HG02885 (cell line): ENCODE data around the gene LBHD1.
"Not testable (repeated sequence)": the region's sequence is repeated elsewhere in the genome, so short reads cannot be mapped to it uniquely, and the experiment has no call there.

Source experiments
- ATAC-seq: cut with Tn5 transposase; IDR thresholded peaks from one replicate; pipeline ENCODE4 v1.9.1; 2021; ENCODE audit warnings: mild to moderate bottlenecking; ENCODE audit not compliant: unreplicated experiment, poor library complexity

The LBHD1 gene

GRCh38 chr11:62694455-62695167 lies 22.5 kb upstream of the LBHD1 start:
- ATAC-seq, result no peak

GRCh38 chr11:62693624-62694023 lies 21.6 kb upstream of the LBHD1 start:
- ATAC-seq, result not testable (repeated sequence)

DNA sequence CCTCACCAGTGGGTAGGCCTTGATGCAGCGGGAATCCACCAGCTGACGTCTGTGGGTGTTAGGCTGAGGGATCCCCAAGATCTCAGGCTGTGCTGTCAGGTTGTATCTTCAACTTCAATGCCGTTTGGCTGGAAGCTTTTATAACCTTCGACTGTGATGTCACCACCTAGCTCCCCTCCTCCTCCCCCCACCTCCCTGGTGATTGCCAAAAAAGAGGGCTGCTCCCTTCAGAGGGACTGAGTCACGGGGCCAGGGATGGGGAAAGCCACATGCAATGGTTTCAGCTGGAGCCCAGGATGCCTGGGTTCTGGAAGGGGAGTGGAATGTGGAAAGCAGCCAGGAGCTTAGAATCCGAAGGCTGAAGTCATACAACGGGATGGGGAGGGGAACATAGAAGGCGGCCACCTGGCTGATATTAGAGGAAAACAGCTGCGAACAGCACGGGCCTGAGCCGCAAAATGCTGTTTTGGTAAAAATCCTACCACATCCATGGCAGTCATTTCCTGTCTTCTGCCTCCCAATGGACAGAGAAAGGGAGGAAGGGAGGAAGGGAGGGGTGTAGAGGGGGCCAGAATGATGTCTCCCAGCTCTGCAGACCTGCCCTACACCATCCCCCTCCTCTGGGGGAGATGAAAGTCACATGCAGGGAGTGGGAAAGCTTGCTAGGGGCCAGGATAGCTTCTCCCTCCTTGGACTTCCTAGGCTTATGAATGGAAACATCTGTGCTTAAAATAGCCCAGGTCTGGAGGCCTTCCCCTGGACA lies 17.5 kb upstream of the LBHD1 start, which contains the start of gene LRRN4CL:
Gene LRRN4CL (minus strand): TSS at position 110 of the 763 bp plus-strand sequence. CDS start 1,022 bp downstream, outside the sequence.
- ATAC-seq, result no peak

GRCh38 chr11:62688491-62688890 lies 16.4 kb upstream of the LBHD1 start:
- no peak for ATAC-seq

- ATAC-seq, result no peak
These were observed 15.7 kb upstream of the LBHD1 start for GRCh38 chr11:62687508-62688396.

DNA sequence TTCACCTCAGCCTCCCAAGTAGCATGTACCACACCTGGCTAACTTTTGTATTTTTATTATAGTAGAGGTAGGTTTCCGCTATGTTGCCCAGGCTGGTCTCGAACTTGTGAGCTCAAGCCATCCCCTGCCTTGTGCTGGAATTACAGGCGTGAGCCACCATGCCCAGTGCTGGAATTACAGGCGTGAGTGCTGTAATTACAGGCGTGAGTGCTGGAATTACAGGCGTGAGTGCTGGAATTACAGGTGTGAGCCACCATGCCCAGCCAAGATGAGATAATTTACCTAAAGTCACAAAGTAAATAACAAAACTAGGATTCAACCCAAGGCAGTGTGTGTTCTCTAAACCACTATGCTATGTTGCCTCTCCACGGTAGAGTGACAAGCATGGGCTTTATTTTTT lies 10.5 kb upstream of the LBHD1 start:
- no peak for ATAC-seq

- ATAC-seq, result peak; percentile 72
These were observed 8.8 kb upstream of the LBHD1 start for GRCh38 chr11:62680825-62681240.

DNA sequence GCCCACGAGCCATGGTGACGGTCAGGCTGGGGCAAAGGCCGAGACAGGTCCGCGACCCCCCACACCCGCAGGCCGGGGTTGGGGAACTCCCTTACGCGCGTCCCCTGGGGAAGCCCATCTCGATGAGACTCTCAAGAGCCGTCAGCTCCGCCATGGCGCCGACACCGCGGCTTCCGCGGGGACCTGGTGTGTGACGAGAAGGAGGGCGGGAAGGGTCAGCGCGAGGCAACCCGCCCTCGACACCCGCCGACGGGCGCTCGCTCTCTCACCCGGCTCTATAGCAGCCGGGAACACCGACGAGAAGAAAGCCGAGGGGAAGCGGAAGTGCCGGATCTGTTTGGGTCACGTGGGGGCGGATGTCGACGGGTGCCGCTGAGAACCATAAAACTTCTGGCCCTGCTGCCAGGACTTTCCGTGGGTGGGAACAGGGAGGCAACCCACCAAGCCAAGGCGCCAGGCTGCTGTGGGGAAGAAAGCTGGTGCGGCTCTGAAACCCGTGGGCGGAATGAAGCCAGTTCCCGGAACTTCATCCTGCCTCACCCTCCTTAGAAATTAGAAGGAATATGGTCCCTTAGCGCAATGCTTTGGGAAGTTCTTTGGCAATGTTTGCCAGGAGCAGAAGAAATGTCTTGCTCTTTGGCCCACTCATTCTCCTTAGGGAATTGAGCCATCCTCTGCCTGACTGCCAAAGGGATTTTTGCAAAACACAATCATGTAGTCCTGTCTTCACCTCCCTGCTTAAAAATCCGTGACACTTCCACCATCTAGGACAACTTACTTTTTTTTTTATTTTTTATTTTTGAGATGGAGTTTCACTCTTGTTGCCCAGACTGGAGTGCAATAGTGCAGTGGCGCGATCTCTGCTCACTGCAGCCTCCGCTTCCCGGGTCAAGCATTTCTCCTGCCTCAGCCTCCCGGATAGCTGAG lies 7.0 kb upstream of the LBHD1 start, which contains the start of gene UBXN1:
Gene UBXN1 (minus strand): TSS at position 304 of the 927 bp plus-strand sequence. CDS start 150 bp downstream, at position 154.
- peak; percentile 73 for ATAC-seq

DNA sequence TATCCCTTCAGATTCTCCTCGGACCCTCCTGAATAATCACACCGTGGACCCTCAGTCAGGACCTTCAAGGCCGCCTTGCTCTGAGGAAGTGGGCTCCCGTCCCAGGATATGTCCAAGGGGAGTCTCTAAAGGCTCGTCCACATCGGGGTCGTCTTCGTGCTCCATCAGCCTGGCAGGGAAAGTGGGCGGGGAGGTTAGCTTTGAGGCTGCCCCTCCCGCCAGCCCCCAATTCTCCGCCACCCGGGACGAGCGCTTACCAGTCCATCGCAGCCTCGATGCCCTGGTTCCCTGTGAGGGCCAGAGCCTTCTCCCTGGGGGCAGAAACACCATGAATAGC lies 6.3 kb upstream of the LBHD1 start:
- ATAC-seq, result no peak

DNA sequence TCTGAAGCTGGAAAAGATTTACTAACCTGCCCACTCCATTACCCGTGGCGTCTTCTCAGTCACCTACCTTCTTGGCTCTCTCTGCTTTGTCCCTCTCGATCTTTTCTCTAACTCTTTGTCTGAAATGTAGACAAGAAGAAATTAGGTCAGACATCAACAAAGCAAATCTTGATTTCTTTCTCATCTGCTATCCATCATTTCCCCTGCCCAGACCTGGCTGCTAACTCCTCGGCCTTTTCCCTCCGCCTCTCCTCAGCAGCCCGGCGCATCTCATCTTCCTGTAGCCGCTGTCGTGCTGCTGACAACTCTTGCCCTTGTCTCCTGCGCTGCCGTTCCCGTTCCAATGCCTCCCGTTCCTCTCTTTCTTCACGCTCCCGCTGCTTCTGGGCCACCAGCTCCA lies 5.6 kb upstream of the LBHD1 start:
- no peak for ATAC-seq

DNA sequence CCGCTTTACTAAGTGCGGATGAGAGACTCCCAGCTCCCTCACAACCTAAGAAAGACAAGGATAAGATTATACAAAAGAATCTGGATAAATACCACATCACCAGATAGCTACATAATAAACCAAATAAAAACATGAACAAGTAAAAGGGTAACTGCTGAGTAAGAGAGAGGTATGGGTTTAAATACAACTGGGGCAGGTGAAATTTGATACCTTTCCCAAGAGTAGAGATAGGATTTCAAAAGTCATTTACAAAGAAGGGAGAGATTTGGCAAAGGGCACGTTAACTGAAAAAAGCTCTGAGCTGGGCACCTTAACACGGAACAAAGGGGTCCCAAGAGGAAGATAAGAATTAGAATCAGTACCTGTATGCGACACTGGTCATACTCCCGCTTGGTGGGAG lies 5.1 kb upstream of the LBHD1 start:
- no peak for ATAC-seq

DNA sequence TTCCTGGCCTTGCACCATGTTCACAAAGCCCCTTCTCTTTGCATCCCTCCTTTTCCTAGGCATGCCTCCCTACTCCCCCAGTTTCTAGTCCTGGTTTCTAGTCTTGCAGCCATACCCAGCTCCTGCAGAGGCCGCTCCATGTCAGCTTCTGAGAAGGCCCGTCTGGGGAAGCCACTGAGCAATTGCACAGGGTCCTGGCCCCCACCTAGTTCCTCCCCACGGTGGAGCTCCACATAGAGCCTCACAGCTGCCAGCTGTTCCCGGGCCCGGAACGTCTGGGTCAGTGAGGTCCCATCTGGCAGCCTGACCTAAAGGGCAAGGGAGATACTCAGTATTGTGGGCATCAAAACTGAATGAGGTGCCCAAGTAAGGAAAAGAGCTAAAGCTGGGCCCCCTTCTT lies 4.6 kb upstream of the LBHD1 start:
- no peak for ATAC-seq

DNA sequence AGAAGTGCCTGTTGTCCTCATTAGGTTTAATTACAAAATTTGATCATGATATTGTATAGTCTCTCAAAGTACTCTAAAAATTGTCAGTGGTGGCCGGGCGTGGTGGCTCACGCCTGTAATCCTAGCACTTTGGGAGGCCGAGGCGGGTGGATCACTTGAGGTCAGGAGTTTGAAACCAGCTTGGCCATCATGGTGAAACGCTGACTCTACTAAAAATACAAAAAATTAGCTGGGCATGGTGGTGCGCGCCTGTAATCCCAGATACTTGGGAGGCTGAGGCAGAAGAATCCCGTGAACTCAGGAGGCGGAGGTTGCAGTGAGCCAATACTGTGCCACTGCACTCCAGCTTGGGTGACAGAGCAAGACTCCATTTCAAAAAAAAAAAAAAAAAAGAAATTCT lies 3.3 kb upstream of the LBHD1 start:
- ATAC-seq, result not testable (repeated sequence)

DNA sequence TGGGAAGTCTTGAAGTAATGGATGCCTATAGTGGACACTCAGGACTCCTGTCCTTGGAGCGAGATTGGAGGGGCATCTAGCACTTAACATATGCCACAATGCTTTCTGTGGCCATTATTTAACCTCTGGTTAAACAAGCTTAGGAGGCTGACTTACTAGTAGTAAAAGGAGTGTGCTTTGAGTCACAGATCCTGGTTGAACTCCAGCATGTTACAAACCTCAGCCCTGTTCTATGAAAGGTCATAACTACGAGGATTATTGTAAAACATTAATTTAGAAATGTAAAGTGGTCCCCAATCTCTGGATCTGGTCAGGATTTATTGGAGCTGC lies 1.1 kb upstream of the LBHD1 start:
- ATAC-seq, result no peak

DNA sequence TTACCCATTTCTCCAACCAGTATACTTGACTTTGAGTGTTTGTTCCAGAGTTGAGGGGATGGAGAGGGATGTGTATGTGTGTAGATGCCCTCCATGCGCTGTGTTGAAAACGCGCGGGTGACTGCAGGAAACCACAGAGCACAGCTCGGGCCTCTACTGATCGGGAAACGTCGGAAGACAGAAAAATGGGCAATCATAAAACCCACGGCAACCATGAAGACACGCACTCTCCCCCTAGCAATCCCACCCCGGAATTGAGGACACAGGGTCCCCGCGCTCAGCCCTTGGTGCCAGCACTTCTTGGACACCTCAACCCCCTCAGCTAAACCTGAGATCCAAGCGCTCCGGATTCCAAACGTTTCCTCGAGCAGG lies 845 bp downstream of the LBHD1 start:
- ATAC-seq, result peak; percentile 9

- no peak for ATAC-seq
These were observed 2.5 kb downstream of the LBHD1 start for GRCh38 chr11:62669420-62670161.

DNA sequence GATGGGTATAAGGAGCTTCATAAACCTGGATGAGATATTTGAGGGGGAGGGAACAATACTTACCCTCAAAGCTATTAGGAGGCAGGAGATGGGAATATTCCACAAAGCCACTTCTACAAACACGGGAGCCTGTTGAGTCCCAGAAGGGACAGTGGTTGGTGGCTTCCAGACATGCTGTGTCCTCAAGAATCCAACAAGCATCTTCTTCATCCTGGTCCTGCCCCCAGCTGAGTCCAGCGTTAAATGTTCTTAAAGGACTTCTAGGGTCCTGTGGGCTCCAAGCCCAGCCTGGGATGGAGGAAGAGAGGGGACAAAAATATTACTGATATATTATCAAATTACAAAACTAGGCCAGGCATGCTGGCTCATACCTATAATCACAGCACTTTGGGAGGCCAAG lies 4.6 kb downstream of the LBHD1 start:
- ATAC-seq, result no peak

- no peak for ATAC-seq
These were observed 5.7 kb downstream of the LBHD1 start for GRCh38 chr11:62666259-62666926.
